ENCODE measurements around the gene RXRA.

- TF ChIP-seq, protein P1, sequence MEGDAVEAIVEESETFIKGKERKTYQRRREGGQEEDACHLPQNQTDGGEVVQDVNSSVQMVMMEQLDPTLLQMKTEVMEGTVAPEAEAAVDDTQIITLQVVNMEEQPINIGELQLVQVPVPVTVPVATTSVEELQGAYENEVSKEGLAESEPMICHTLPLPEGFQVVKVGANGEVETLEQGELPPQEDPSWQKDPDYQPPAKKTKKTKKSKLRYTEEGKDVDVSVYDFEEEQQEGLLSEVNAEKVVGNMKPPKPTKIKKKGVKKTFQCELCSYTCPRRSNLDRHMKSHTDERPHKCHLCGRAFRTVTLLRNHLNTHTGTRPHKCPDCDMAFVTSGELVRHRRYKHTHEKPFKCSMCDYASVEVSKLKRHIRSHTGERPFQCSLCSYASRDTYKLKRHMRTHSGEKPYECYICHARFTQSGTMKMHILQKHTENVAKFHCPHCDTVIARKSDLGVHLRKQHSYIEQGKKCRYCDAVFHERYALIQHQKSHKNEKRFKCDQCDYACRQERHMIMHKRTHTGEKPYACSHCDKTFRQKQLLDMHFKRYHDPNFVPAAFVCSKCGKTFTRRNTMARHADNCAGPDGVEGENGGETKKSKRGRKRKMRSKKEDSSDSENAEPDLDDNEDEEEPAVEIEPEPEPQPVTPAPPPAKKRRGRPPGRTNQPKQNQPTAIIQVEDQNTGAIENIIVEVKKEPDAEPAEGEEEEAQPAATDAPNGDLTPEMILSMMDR (IDR thresholded peaks at IDR 0.05), result no peak
- TF ChIP-seq ZFX (IDR thresholded peaks at IDR 0.05; ENCODE audit: borderline replicate concordance), result no peak
These were observed 31.8 kb upstream of the RXRA start for GRCh38 chr9:134294153-134295071.

All from 22Rv1 (cell line).